ENCODE measurements around the gene TNS3. TPM values are rescaled to one million over a fixed set of nuclear protein-coding genes. Genes with fewer than 3 reads are reported as not detected.

TNS3 gene
- total RNA-seq, 4 donors from 2014 or later = 27.2 to 110 (median 47.5) TPM

GRCh38 chr7:47556511-47557180 is 25.3 kb downstream of the TNS3 start:
- Histone ChIP-seq H3K4me1 (peaks cover 5 to 15% of the 10 kb centered on the region in 2 donors), H3K27me3 (no peaks in the 10 kb centered on the region), H3K9me3 (no peaks in the 10 kb centered on the region), H3K4me3 (no peak overlapping the region), H3K36me3 (no peaks in the 10 kb centered on the region), H3K27ac (peak overlapping the region; percentile 38 to 72)
- intact Hi-C loops (cut with DNase I; ENCODE audit: low total_unique reads) = no loop called here
- DNase-seq = no peak
- TF ChIP-seq POLR2A (IDR thresholded peaks at IDR 0.05) (no peak), CTCF (IDR thresholded peaks at IDR 0.05) (no peak)

- no peaks in the 10 kb centered on the region for H3K36me3 ChIP-seq
- no peak for DNase-seq
- H3K9me3 ChIP-seq = no peaks in the 10 kb centered on the region
- intact Hi-C loops (cut with DNase I; ENCODE audit: low total_unique reads) = no loop called here
- H3K27ac ChIP-seq = peak overlapping the region; percentile 57 to 74
- H3K27me3 ChIP-seq = no peaks in the 10 kb centered on the region
- H3K4me1 ChIP-seq = peaks cover 8 to 23% of the 10 kb centered on the region in 2 donors
- TF ChIP-seq POLR2A (IDR thresholded peaks at IDR 0.05) (no peak), CTCF (IDR thresholded peaks at IDR 0.05) (no peak)
- no peak overlapping the region for H3K4me3 ChIP-seq
These were observed 28.6 kb downstream of the TNS3 start for GRCh38 chr7:47553309-47553708.

- peak overlapping the region; percentile 57 to 74 for H3K27ac ChIP-seq
- DNase-seq = peak; percentile 49 to 64
- H3K9me3 ChIP-seq = no peaks in the 10 kb centered on the region
These were observed 29.3 kb downstream of the TNS3 start for GRCh38 chr7:47552621-47553020.

GRCh38 chr7:47551668-47552440 is 30.1 kb downstream of the TNS3 start:
- DNase-seq = peak; percentile 66 to 67
- TF ChIP-seq CTCF (IDR thresholded peaks at IDR 0.05) (no peak), POLR2A (IDR thresholded peaks at IDR 0.05) (no peak)
- H3K27me3 ChIP-seq = no peaks in the 10 kb centered on the region
- H3K27ac ChIP-seq = peak overlapping the region; percentile 57 to 74
- H3K4me3 ChIP-seq = no peak overlapping the region
- H3K9me3 ChIP-seq = no peaks in the 10 kb centered on the region
- no peaks in the 10 kb centered on the region for H3K36me3 ChIP-seq
- peaks cover 3 to 11% of the 10 kb centered on the region in 2 donors for H3K4me1 ChIP-seq
- intact Hi-C loops (cut with DNase I; ENCODE audit: low total_unique reads) = no loop called here

More at GRCh38 chr7:47552621-47553020, 29.3 kb downstream of the TNS3 start:
- Histone ChIP-seq H3K27me3 (no peaks in the 10 kb centered on the region), H3K4me3 (no peak overlapping the region), H3K36me3 (no peaks in the 10 kb centered on the region), H3K4me1 (peaks cover 3 to 18% of the 10 kb centered on the region in 2 donors)
- intact Hi-C loops (cut with DNase I; ENCODE audit: low total_unique reads) = no loop called here
- TF ChIP-seq CTCF (IDR thresholded peaks at IDR 0.05) (no peak), POLR2A (IDR thresholded peaks at IDR 0.05) (no peak)

Data from uterus (tissue), 4 donors.